ENCODE data around the gene CFAP46. TPM values are rescaled to one million over a fixed set of nuclear protein-coding genes. Genes with fewer than 3 reads are reported as not detected.

The CFAP46 gene
- total RNA-seq, 1 donor from 2014 or later: 1.6 TPM

DNA sequence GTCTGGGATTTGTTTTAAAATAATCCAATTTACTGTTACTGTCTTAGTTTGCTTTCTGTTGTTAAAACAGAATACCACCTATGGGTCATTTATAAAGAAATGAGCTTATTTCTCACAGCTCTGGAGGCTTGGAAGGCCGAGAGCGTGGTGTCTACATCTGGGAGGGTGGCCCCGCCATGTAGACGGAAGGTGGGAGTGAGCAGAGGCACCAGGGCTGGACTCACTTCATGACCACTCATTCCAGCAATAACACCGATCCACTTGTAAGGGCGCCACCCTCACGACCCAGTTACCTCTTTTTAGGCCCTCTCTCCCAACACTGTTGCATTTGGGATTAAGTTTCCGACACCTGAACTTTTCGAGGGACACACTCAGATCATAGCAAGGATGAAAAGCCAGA lies 36.2 kb upstream of the CFAP46 start:
- Histone ChIP-seq H3K9ac (no peak overlapping the region), H3K4me3 (no peak overlapping the region), H3K27me3 (no peaks in the 10 kb centered on the region), H2AFZ (replicated peaks) (no peak overlapping the region), H3K4me1 (no peaks in the 10 kb centered on the region), H3K79me2 (ENCODE audit: low read depth) (no peaks in the 10 kb centered on the region), H3F3A (ENCODE audit: low read depth) (no peaks in the 10 kb centered on the region), H4K20me1 (ENCODE audit: low read depth) (no peaks in the 10 kb centered on the region), H3K36me3 (no peaks in the 10 kb centered on the region), H3K4me2 (no peak overlapping the region), H3K27ac (no peak overlapping the region), H3K9me3 (ENCODE audit: low read depth) (no peaks in the 10 kb centered on the region)
- H3K36me3 Mint-ChIP-seq: no peaks in the 10 kb centered on the region
- no peak for DNase-seq (ENCODE audit: low spot score)
- H3K9me3 Mint-ChIP-seq: no peaks in the 10 kb centered on the region
- peaks cover 14% of the 10 kb centered on the region for H3K27me3 Mint-ChIP-seq (ENCODE audit: insufficient read depth, low read depth)
- H3K4me3 Mint-ChIP-seq: no peak overlapping the region
- no peak for TF ChIP-seq EZH2phosphoT487 (IDR thresholded peaks at IDR 0.05)
- no peak for TF ChIP-seq EZH2 (IDR thresholded peaks at IDR 0.05)
- TF ChIP-seq, protein P1, sequence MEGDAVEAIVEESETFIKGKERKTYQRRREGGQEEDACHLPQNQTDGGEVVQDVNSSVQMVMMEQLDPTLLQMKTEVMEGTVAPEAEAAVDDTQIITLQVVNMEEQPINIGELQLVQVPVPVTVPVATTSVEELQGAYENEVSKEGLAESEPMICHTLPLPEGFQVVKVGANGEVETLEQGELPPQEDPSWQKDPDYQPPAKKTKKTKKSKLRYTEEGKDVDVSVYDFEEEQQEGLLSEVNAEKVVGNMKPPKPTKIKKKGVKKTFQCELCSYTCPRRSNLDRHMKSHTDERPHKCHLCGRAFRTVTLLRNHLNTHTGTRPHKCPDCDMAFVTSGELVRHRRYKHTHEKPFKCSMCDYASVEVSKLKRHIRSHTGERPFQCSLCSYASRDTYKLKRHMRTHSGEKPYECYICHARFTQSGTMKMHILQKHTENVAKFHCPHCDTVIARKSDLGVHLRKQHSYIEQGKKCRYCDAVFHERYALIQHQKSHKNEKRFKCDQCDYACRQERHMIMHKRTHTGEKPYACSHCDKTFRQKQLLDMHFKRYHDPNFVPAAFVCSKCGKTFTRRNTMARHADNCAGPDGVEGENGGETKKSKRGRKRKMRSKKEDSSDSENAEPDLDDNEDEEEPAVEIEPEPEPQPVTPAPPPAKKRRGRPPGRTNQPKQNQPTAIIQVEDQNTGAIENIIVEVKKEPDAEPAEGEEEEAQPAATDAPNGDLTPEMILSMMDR (IDR thresholded peaks at IDR 0.05): no peak
- no peak overlapping the region for H3K27ac Mint-ChIP-seq
- peaks cover 4% of the 10 kb centered on the region for H3K4me1 Mint-ChIP-seq

DNA sequence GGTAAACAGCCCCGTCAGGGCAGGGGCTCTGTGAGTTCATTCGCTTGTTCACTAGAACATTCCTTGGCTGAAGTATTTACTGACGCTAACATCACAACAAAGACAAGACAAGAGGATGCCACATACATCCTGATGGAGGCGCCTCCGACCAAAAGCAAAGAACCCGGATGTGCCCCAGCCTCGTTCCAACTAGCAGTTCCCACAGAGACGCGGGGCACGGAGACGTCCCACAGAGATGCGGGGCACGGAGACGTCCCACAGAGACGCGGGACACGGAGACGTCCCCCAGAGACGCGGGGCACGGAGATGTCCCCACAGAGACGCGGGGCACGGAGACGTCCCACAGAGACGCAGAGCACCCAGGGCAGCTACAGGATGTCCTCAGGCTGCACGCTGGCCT lies 35.4 kb upstream of the CFAP46 start:
- no peak overlapping the region for H2AFZ ChIP-seq (replicated peaks)
- H3K79me2 ChIP-seq (ENCODE audit: low read depth): no peaks in the 10 kb centered on the region
- TF ChIP-seq EZH2 (IDR thresholded peaks at IDR 0.05) (no peak), EZH2phosphoT487 (IDR thresholded peaks at IDR 0.05) (no peak)
- TF ChIP-seq, protein P1 (IDR thresholded peaks at IDR 0.05): no peak
- Mint-ChIP-seq H3K36me3 (no peaks in the 10 kb centered on the region), H3K4me1 (peaks cover 2% of the 10 kb centered on the region), H3K9me3 (no peaks in the 10 kb centered on the region), H3K4me3 (no peak overlapping the region), H3K27ac (no peak overlapping the region), H3K27me3 (ENCODE audit: insufficient read depth, low read depth) (peaks cover 14% of the 10 kb centered on the region)
- no peak overlapping the region for H3K4me2 ChIP-seq
- H3K27ac ChIP-seq: no peak overlapping the region
- H3K27me3 ChIP-seq: no peaks in the 10 kb centered on the region
- no peaks in the 10 kb centered on the region for H4K20me1 ChIP-seq (ENCODE audit: low read depth)
- no peaks in the 10 kb centered on the region for H3K4me1 ChIP-seq
- H3K9me3 ChIP-seq (ENCODE audit: low read depth): no peaks in the 10 kb centered on the region
- H3F3A ChIP-seq (ENCODE audit: low read depth): no peaks in the 10 kb centered on the region
- DNase-seq (ENCODE audit: low spot score): no peak
- no peak overlapping the region for H3K9ac ChIP-seq
- no peaks in the 10 kb centered on the region for H3K36me3 ChIP-seq
- no peak overlapping the region for H3K4me3 ChIP-seq

DNA sequence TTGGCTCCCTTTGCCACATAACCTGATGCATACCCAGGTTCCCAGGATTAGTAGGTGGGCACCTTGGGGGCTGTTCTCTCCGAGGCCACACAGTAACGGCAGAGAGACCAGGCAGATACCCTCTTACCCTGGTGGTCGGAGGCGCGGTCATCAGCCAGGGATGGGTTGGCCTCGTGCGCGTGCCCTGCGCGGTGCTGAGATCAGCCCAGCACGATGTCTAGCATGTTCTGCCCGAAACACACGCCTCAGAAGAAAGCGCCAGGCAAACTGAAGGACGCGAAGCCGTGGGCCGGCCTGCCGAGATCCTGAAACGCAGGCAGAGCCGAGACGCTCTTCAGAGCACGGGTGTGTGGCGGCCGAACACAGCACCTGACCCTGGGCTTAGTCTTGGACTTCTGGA lies 34.7 kb upstream of the CFAP46 start:
- H3K36me3 ChIP-seq: no peaks in the 10 kb centered on the region
- H3K9ac ChIP-seq: no peak overlapping the region
- Mint-ChIP-seq H3K36me3 (no peaks in the 10 kb centered on the region), H3K27ac (no peak overlapping the region), H3K4me1 (peaks cover 6% of the 10 kb centered on the region), H3K27me3 (ENCODE audit: insufficient read depth, low read depth) (peaks cover 16% of the 10 kb centered on the region), H3K4me3 (no peak overlapping the region), H3K9me3 (no peaks in the 10 kb centered on the region)
- no peak overlapping the region for H3K4me3 ChIP-seq
- no peaks in the 10 kb centered on the region for H3K9me3 ChIP-seq (ENCODE audit: low read depth)
- H3K79me2 ChIP-seq (ENCODE audit: low read depth): no peaks in the 10 kb centered on the region
- no peaks in the 10 kb centered on the region for H3K27me3 ChIP-seq
- H4K20me1 ChIP-seq (ENCODE audit: low read depth): no peaks in the 10 kb centered on the region
- no peak overlapping the region for H2AFZ ChIP-seq (replicated peaks)
- peaks cover 4% of the 10 kb centered on the region for H3K4me1 ChIP-seq
- DNase-seq (ENCODE audit: low spot score): no peak
- H3F3A ChIP-seq (ENCODE audit: low read depth): no peaks in the 10 kb centered on the region
- H3K27ac ChIP-seq: no peak overlapping the region
- TF ChIP-seq EZH2phosphoT487 (IDR thresholded peaks at IDR 0.05) (no peak), EZH2 (IDR thresholded peaks at IDR 0.05) (no peak)
- TF ChIP-seq, protein P1 (IDR thresholded peaks at IDR 0.05): no peak
- H3K4me2 ChIP-seq: no peak overlapping the region
